NCI-H510A (cell line): ENCODE results near the gene SLC23A1.
"Not testable (repeated sequence)": the region's sequence is repeated elsewhere in the genome, so short reads cannot be mapped to it uniquely, and the experiment has no call there.

Experiments used
- DNase-seq: peaks from one replicate; lab custom pipeline; 2025; lab: John Stamatoyannopoulos, UW

The SLC23A1 gene

GRCh38 chr5:139389701-139390638 lies 6.9 kb upstream of the SLC23A1 start, which contains the start of gene MZB1:
MZB1 (minus strand) TSS chr5:139389913; CDS start chr5:139389856, 57 bp downstream.
- no peak for DNase-seq

GRCh38 chr5:139388198-139388821 lies 5.2 kb upstream of the SLC23A1 start:
- peak; percentile 62 for DNase-seq

- DNase-seq, result no peak
These were observed 4.6 kb upstream of the SLC23A1 start for GRCh38 chr5:139387611-139388197.

GRCh38 chr5:139386956-139387355 lies 3.9 kb upstream of the SLC23A1 start:
- DNase-seq, result not testable (repeated sequence)

- no peak for DNase-seq
These were observed 2.9 kb upstream of the SLC23A1 start for GRCh38 chr5:139386050-139386438.

GRCh38 chr5:139385061-139386049 lies 2.3 kb upstream of the SLC23A1 start:
- no peak for DNase-seq

- no peak for DNase-seq
These were observed 1.5 kb upstream of the SLC23A1 start for GRCh38 chr5:139384591-139385051.

GRCh38 chr5:139383993-139384590 lies 995 bp upstream of the SLC23A1 start:
- DNase-seq, result no peak

GRCh38 chr5:139382807-139383206 lies 290 bp downstream of the SLC23A1 start:
- DNase-seq, result no peak

- no peak for DNase-seq
These were observed 998 bp downstream of the SLC23A1 start for GRCh38 chr5:139381837-139382761.

GRCh38 chr5:139379626-139380449 lies 3.3 kb downstream of the SLC23A1 start:
- DNase-seq, result no peak

GRCh38 chr5:139378941-139379361 lies 4.1 kb downstream of the SLC23A1 start:
- no peak for DNase-seq

GRCh38 chr5:139378101-139378825 lies 4.8 kb downstream of the SLC23A1 start:
- no peak for DNase-seq

- no peak for DNase-seq
These were observed 5.9 kb downstream of the SLC23A1 start for GRCh38 chr5:139377226-139377625.

- DNase-seq, result no peak
These were observed 6.7 kb downstream of the SLC23A1 start for GRCh38 chr5:139376364-139376763.

GRCh38 chr5:139374909-139375308 lies 8.2 kb downstream of the SLC23A1 start:
- DNase-seq, result no peak

GRCh38 chr5:139371482-139372435 lies 11.3 kb downstream of the SLC23A1 start:
- DNase-seq, result no peak
